Measurements from ENCODE around the gene NCAPH2. TPM values are rescaled to one million over a fixed set of nuclear protein-coding genes. Genes with fewer than 3 reads are reported as not detected.

The NCAPH2 gene
- total and polyA plus RNA-seq, 2 of the 13 experiments (the other 11 are each of a cell fraction or from before 2014, with no cell fraction given) = 28.1 to 64.4 TPM

DNA sequence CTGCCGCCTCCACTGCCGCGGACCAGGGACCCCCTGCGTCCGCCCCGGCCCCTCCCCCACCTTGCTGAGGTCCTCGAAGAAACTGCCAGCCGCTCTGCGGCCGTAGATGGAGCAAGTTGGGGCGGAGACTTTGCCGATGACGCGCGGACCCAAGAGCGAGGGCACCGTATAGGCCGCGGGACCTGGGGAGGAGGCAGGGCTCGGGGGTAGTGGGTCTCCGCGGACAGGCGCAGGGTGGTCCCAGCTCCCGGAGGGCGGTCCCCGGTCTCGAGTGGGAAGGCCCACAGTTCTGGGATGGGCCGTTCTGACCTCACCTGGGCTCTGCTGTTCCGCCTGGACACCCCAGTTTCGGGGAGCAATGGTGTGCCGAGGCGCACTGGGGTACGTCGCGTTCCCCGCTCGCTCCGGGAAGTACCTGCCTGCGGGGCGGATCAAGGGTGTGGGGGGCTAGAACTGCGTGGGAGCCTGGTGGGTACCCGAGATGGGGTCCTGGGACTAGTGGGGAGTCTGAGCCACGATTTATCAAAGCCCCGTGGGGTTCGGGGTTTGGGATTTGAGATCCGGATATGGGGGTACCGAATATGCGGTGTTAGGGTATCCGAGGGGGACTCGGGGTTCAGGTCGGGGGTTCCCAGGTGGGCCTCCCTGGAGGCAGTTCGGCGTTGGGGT, 23.0 kb downstream of the NCAPH2 start (continued):
- TF ChIP-seq, protein P1, sequence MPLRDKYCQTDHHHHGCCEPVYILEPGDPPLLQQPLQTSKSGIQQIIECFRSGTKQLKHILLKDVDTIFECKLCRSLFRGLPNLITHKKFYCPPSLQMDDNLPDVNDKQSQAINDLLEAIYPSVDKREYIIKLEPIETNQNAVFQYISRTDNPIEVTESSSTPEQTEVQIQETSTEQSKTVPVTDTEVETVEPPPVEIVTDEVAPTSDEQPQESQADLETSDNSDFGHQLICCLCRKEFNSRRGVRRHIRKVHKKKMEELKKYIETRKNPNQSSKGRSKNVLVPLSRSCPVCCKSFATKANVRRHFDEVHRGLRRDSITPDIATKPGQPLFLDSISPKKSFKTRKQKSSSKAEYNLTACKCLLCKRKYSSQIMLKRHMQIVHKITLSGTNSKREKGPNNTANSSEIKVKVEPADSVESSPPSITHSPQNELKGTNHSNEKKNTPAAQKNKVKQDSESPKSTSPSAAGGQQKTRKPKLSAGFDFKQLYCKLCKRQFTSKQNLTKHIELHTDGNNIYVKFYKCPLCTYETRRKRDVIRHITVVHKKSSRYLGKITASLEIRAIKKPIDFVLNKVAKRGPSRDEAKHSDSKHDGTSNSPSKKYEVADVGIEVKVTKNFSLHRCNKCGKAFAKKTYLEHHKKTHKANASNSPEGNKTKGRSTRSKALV (CRISPR knock-in tag; IDR thresholded peaks at IDR 0.05) = no peak
- TF ChIP-seq, protein P2, sequence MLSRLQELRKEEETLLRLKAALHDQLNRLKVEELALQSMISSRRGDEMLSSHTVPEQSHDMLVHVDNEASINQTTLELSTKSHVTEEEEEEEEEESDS (CRISPR knock-in tag; IDR thresholded peaks at IDR 0.05; ENCODE audit: borderline replicate concordance) = no peak
- TF ChIP-seq SALL1 (CRISPR knock-in tag; IDR thresholded peaks at IDR 0.05) = peak; percentile 26; the same call in 1 of the 2 replicates
- TF ChIP-seq, protein P3, sequence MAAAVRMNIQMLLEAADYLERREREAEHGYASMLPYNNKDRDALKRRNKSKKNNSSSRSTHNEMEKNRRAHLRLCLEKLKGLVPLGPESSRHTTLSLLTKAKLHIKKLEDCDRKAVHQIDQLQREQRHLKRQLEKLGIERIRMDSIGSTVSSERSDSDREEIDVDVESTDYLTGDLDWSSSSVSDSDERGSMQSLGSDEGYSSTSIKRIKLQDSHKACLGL (CRISPR knock-in tag; IDR thresholded peaks at IDR 0.05) = no peak
- TF ChIP-seq RFX5 (IDR thresholded peaks at IDR 0.05; ENCODE audit: low read depth, low read length) = no peak
- TF ChIP-seq SOX5 (CRISPR knock-in tag; IDR thresholded peaks at IDR 0.05; ENCODE audit: borderline replicate concordance) = no peak
- peak; percentile 16; the same call in 1 of the 2 replicates for TF ChIP-seq ZNF564 (CRISPR knock-in tag; IDR thresholded peaks at IDR 0.05)
- no peak for TF ChIP-seq WIZ (CRISPR knock-in tag; IDR thresholded peaks at IDR 0.05)
- TF ChIP-seq ZBTB42 (CRISPR knock-in tag; IDR thresholded peaks at IDR 0.05) = no peak
- TF ChIP-seq CBX2 (IDR thresholded peaks at IDR 0.05; ENCODE audit: low read depth, low read length) = no peak
- TF ChIP-seq CBX2 (CRISPR knock-in tag; IDR thresholded peaks at IDR 0.05; ENCODE audit: low read depth) = no peak
- no peak for TF ChIP-seq ZMYM2 (CRISPR knock-in tag; IDR thresholded peaks at IDR 0.05)
- TF ChIP-seq BCL6 (CRISPR knock-in tag; IDR thresholded peaks at IDR 0.05) = peak; percentile 51
- peak; percentile 69; the same call in 1 of the 2 replicates for TF ChIP-seq NR2C2 (CRISPR knock-in tag; IDR thresholded peaks at IDR 0.05; ENCODE audit: borderline replicate concordance)
- TF ChIP-seq NR2F1 (CRISPR knock-in tag; IDR thresholded peaks at IDR 0.05) = no peak
- TF ChIP-seq, protein P4, sequence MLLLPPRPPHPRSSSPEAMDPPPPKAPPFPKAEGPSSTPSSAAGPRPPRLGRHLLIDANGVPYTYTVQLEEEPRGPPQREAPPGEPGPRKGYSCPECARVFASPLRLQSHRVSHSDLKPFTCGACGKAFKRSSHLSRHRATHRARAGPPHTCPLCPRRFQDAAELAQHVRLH (CRISPR knock-in tag; IDR thresholded peaks at IDR 0.05; ENCODE audit: borderline replicate concordance, low read depth) = no peak
- TF ChIP-seq ZNF776 (CRISPR knock-in tag; IDR thresholded peaks at IDR 0.05) = no peak
- no peak for TF ChIP-seq RFX1 (IDR thresholded peaks at IDR 0.05)
- TF ChIP-seq RBFOX2 (IDR thresholded peaks at IDR 0.05; ENCODE audit: low read depth, low read length) = peak; percentile 22; the same call in 1 of the 2 replicates
- TF ChIP-seq SP140L (CRISPR knock-in tag; IDR thresholded peaks at IDR 0.05; ENCODE audit: borderline replicate concordance) = no peak
- no peak for TF ChIP-seq ZNF367 (CRISPR knock-in tag; IDR thresholded peaks at IDR 0.05; ENCODE audit: borderline replicate concordance)
- TF ChIP-seq, protein P5, sequence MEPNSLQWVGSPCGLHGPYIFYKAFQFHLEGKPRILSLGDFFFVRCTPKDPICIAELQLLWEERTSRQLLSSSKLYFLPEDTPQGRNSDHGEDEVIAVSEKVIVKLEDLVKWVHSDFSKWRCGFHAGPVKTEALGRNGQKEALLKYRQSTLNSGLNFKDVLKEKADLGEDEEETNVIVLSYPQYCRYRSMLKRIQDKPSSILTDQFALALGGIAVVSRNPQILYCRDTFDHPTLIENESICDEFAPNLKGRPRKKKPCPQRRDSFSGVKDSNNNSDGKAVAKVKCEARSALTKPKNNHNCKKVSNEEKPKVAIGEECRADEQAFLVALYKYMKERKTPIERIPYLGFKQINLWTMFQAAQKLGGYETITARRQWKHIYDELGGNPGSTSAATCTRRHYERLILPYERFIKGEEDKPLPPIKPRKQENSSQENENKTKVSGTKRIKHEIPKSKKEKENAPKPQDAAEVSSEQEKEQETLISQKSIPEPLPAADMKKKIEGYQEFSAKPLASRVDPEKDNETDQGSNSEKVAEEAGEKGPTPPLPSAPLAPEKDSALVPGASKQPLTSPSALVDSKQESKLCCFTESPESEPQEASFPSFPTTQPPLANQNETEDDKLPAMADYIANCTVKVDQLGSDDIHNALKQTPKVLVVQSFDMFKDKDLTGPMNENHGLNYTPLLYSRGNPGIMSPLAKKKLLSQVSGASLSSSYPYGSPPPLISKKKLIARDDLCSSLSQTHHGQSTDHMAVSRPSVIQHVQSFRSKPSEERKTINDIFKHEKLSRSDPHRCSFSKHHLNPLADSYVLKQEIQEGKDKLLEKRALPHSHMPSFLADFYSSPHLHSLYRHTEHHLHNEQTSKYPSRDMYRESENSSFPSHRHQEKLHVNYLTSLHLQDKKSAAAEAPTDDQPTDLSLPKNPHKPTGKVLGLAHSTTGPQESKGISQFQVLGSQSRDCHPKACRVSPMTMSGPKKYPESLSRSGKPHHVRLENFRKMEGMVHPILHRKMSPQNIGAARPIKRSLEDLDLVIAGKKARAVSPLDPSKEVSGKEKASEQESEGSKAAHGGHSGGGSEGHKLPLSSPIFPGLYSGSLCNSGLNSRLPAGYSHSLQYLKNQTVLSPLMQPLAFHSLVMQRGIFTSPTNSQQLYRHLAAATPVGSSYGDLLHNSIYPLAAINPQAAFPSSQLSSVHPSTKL (CRISPR knock-in tag; IDR thresholded peaks at IDR 0.05) = no peak
- TF ChIP-seq CBFB (CRISPR knock-in tag; IDR thresholded peaks at IDR 0.05) = no peak

Measured in HepG2 (cell line).